Measurements from ENCODE around the gene CLCN4. TPM values are rescaled to one million over a fixed set of nuclear protein-coding genes. Genes with fewer than 3 reads are reported as not detected.

Gene CLCN4
- total RNA-seq, 2 experiments from 2014 or later: not detected

DNA sequence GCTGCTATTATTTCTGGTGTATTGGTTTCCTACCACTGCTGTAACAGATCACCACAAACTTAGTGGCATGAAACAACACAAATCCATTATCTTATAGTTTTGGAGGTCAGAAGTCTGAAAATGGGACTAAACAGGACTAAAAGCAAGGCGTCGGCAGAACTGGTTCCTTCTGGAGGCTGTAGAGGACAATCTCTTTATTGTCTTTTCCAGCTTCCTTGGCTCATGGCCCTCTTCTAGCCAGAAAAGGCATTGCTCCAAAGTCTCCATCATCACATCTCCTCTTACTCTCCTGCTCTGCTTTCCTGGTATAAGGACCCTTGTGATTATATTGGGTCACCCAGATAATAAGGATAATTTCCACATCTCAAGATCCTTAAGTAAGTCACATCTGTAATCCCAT, 121.9 kb downstream of the CLCN4 start:
- no peaks in the 10 kb centered on the region for H3K36me3 ChIP-seq (ENCODE audit: insufficient read depth, low read length)
- Mint-ChIP-seq H3K27me3 (no peaks in the 10 kb centered on the region), H3K4me3 (no peak overlapping the region), H3K27ac (no peak overlapping the region), H3K36me3 (ENCODE audit: low read depth) (no peaks in the 10 kb centered on the region), H3K9me3 (no peaks in the 10 kb centered on the region), H3K4me1 (ENCODE audit: low read depth) (no peaks in the 10 kb centered on the region)
- ATAC-seq (ENCODE audit: poor library complexity): no peak
- no peaks in the 10 kb centered on the region for H3K27me3 ChIP-seq (ENCODE audit: control insufficient read depth in 1 of 2, insufficient read depth in 2 of 2, low read length in 2 of 2)
- TF ChIP-seq, protein P1, sequence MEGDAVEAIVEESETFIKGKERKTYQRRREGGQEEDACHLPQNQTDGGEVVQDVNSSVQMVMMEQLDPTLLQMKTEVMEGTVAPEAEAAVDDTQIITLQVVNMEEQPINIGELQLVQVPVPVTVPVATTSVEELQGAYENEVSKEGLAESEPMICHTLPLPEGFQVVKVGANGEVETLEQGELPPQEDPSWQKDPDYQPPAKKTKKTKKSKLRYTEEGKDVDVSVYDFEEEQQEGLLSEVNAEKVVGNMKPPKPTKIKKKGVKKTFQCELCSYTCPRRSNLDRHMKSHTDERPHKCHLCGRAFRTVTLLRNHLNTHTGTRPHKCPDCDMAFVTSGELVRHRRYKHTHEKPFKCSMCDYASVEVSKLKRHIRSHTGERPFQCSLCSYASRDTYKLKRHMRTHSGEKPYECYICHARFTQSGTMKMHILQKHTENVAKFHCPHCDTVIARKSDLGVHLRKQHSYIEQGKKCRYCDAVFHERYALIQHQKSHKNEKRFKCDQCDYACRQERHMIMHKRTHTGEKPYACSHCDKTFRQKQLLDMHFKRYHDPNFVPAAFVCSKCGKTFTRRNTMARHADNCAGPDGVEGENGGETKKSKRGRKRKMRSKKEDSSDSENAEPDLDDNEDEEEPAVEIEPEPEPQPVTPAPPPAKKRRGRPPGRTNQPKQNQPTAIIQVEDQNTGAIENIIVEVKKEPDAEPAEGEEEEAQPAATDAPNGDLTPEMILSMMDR (IDR thresholded peaks at IDR 0.05): no peak
- ChIA-PET CTCF (no interaction called here), POLR2A (no interaction called here)
- no peak overlapping the region for H3K27ac ChIP-seq (ENCODE audit: low read depth in 1 of 2, low read length in 2 of 2)
- intact Hi-C loops (cut with DNase I, micrococcal nuclease): no loop called here
- no peaks in the 10 kb centered on the region for H3K4me1 ChIP-seq (ENCODE audit: insufficient read depth, low read length)
- no peak for DNase-seq
- no peaks in the 10 kb centered on the region for H3K9me3 ChIP-seq (ENCODE audit: control insufficient read depth in 1 of 2, insufficient read depth in 1 of 2, low read length in 2 of 2)
- H3K4me3 ChIP-seq (ENCODE audit: low read length): no peak overlapping the region

DNA sequence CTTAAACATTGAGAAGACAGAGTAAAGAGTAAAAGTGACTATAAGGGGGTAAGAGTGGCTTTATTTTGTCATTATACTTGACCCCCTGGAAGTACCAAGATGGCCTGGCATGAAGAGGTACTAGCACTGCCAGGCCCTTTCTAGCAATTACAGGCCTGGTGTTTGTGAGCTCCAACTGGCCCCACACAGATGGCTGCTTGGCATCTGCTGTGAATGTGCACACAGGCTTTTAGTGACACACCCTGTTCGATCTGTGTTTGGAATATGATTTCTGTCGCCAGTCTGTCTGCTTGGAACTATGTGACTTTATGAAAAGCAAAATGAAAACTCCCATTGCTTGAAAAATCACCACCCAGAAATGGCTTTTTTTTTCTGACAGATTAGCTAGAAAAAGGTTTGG, 123.3 kb downstream of the CLCN4 start:
- POLR2A ChIA-PET: no interaction called here
- Mint-ChIP-seq H3K36me3 (ENCODE audit: low read depth) (no peaks in the 10 kb centered on the region), H3K4me3 (no peak overlapping the region)

DNA sequence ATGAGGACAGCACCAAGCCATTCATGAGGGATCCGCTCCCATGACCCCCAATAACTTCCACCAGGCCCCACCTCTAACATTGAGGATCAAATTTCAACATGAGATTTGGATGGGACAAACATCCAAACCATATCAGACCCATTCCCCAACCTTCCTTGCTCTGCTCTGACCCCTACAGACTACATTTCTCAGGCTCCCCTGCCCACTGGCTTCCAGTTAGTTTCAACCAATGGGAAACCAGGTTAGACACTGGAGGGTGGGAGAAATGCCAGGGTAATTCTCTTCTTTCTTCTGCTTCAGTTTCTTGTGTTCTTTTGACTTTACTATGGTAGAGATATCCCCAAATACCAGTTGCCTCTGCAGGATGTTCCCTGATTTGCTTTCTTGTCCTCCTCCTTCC, 125.7 kb downstream of the CLCN4 start:
- Mint-ChIP-seq H3K4me3 (no peak overlapping the region), H3K4me1 (ENCODE audit: low read depth) (no peaks in the 10 kb centered on the region), H3K27me3 (no peaks in the 10 kb centered on the region), H3K9me3 (no peaks in the 10 kb centered on the region), H3K27ac (no peak overlapping the region), H3K36me3 (ENCODE audit: low read depth) (no peaks in the 10 kb centered on the region)
- no peaks in the 10 kb centered on the region for H3K36me3 ChIP-seq (ENCODE audit: insufficient read depth, low read length)
- ChIA-PET CTCF (no interaction called here), POLR2A (no interaction called here)
- intact Hi-C loops (cut with DNase I, micrococcal nuclease): no loop called here
- DNase-seq: no peak
- no peaks in the 10 kb centered on the region for H3K4me1 ChIP-seq (ENCODE audit: insufficient read depth, low read length)
- TF ChIP-seq, protein P1 (IDR thresholded peaks at IDR 0.05): no peak
- no peak overlapping the region for H3K4me3 ChIP-seq (ENCODE audit: low read length)
- no peak overlapping the region for H3K27ac ChIP-seq (ENCODE audit: low read depth in 1 of 2, low read length in 2 of 2)
- no peaks in the 10 kb centered on the region for H3K27me3 ChIP-seq (ENCODE audit: control insufficient read depth in 1 of 2, insufficient read depth in 2 of 2, low read length in 2 of 2)
- H3K9me3 ChIP-seq (ENCODE audit: control insufficient read depth in 1 of 2, insufficient read depth in 1 of 2, low read length in 2 of 2): no peaks in the 10 kb centered on the region
- ATAC-seq (ENCODE audit: poor library complexity): no peak

More for the DNA sequence above, 123.3 kb downstream of the CLCN4 start:
- TF ChIP-seq, protein P1 (IDR thresholded peaks at IDR 0.05): no peak
- H3K27ac Mint-ChIP-seq: no peak overlapping the region
- H3K27ac ChIP-seq (ENCODE audit: low read depth in 1 of 2, low read length in 2 of 2): no peak overlapping the region
- no peaks in the 10 kb centered on the region for H3K9me3 ChIP-seq (ENCODE audit: control insufficient read depth in 1 of 2, insufficient read depth in 1 of 2, low read length in 2 of 2)
- DNase-seq (no peak), ATAC-seq (ENCODE audit: poor library complexity) (no peak)
- intact Hi-C loops (cut with DNase I, micrococcal nuclease): no loop called here
- no peaks in the 10 kb centered on the region for H3K9me3 Mint-ChIP-seq
- CTCF ChIA-PET: interaction anchor here (0.7 kb wide), 1 partner anchor 1642 kb away, joined by 3 read pairs; no protein-coding TSS in a partner anchor
- no peaks in the 10 kb centered on the region for H3K4me1 Mint-ChIP-seq (ENCODE audit: low read depth)
- H3K27me3 Mint-ChIP-seq: no peaks in the 10 kb centered on the region
- no peak overlapping the region for H3K4me3 ChIP-seq (ENCODE audit: low read length)
- H3K27me3 ChIP-seq (ENCODE audit: control insufficient read depth in 1 of 2, insufficient read depth in 2 of 2, low read length in 2 of 2): no peaks in the 10 kb centered on the region
- H3K4me1 ChIP-seq (ENCODE audit: insufficient read depth, low read length): no peaks in the 10 kb centered on the region
- no peaks in the 10 kb centered on the region for H3K36me3 ChIP-seq (ENCODE audit: insufficient read depth, low read length)

All from CD4-positive, alpha-beta T cell (primary cell).